ENCODE results near the gene GPC6.

- no peak for TF ChIP-seq CTCF (IDR thresholded peaks at IDR 0.05)
- TF ChIP-seq POLR2AphosphoS5 (IDR thresholded peaks at IDR 0.05) = peak; percentile 48
- TF ChIP-seq POLR2A (IDR thresholded peaks at IDR 0.05) = no peak
- no peak for TF ChIP-seq EP300 (IDR thresholded peaks at IDR 0.05)
These were observed 1116.6 kb downstream of the GPC6 start for GRCh38 chr13:94343243-94343585.
